ENCODE measurements around the gene PEX5L. TPM values are rescaled to one million over a fixed set of nuclear protein-coding genes. Genes with fewer than 3 reads are reported as not detected.

The PEX5L gene
- total RNA-seq, 2 donors from 2014 or later, result not detected

DNA sequence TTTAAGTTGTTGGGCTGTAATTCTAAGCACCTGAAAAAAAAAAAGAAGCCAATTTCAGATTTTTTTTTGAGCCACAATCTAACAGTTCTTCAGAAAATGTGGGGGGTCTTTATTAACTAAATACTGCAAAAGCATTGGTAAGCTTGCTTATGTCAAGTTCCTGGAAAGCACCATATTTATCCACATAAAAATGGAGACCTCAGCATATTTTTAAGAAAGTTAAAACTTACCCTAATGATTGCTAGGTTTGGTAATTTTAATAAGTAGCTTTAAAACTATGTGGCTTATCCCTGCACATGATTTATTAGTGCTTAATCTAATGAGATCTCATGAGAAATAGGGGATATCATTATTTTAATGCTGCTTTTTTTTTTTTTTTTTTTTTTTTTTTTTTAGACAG is 227.1 kb downstream of the PEX5L start:
- Histone ChIP-seq H3K36me3 (no peaks in the 10 kb centered on the region), H3K4me1 (ENCODE audit: control insufficient read depth in 1 of 2, low read depth in 2 of 2) (no peaks in the 10 kb centered on the region), H3K27ac (no peak overlapping the region), H3K4me3 (no peak overlapping the region), H3K27me3 (replicated peaks; ENCODE audit: insufficient read depth) (no peaks in the 10 kb centered on the region), H3K9me3 (no peaks in the 10 kb centered on the region)
- ATAC-seq (ENCODE audit: insufficient number of reproducible peaks, low FRiP score, low read depth) (no peak), DNase-seq (ENCODE audit: low spot score) (no peak)
- no peak for TF ChIP-seq CTCF (IDR thresholded peaks at IDR 0.05)

- no peak overlapping the region for H3K27ac ChIP-seq
- H3K9me3 ChIP-seq, result no peaks in the 10 kb centered on the region
- ATAC-seq (ENCODE audit: insufficient number of reproducible peaks, low FRiP score, low read depth) (no peak), DNase-seq (ENCODE audit: low spot score) (no peak)
- no peak overlapping the region for H3K4me3 ChIP-seq
- H3K27me3 ChIP-seq (replicated peaks; ENCODE audit: insufficient read depth), result no peaks in the 10 kb centered on the region
- no peaks in the 10 kb centered on the region for H3K4me1 ChIP-seq (ENCODE audit: control insufficient read depth in 1 of 2, low read depth in 2 of 2)
- H3K36me3 ChIP-seq, result no peaks in the 10 kb centered on the region
- TF ChIP-seq CTCF (IDR thresholded peaks at IDR 0.05), result no peak
These were observed 229.1 kb downstream of the PEX5L start for GRCh38 chr3:179807588-179807987.

- Histone ChIP-seq H3K4me3 (no peak overlapping the region), H3K9me3 (no peaks in the 10 kb centered on the region), H3K4me1 (ENCODE audit: control insufficient read depth in 1 of 2, low read depth in 2 of 2) (no peaks in the 10 kb centered on the region), H3K36me3 (no peaks in the 10 kb centered on the region), H3K27me3 (replicated peaks; ENCODE audit: insufficient read depth) (no peaks in the 10 kb centered on the region), H3K27ac (no peak overlapping the region)
- no peak for TF ChIP-seq CTCF (IDR thresholded peaks at IDR 0.05)
- ATAC-seq (ENCODE audit: insufficient number of reproducible peaks, low FRiP score, low read depth), result no peak
- no peak for DNase-seq (ENCODE audit: low spot score)
These were observed 230.6 kb downstream of the PEX5L start for GRCh38 chr3:179806177-179806576.

DNA sequence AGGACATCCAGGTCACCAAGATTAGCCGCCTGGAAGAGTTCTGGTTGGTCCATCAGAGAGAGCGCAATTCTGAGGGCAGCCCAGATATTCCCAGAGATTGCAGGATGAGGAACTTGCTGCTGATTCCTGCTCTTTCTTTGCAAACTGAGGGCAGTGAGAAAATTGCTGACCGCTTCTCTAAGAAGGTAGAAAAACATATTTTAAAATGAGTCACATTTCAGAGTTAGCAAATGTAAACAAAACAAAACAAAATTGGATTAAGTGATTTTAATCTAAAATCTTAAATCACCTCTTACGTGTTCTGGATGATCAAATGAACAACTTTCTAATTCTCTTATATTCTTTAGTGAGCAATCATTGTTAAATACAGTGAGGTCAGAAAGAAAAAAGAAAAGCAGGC is 234.9 kb downstream of the PEX5L start:
- Histone ChIP-seq H3K9me3 (no peaks in the 10 kb centered on the region), H3K27ac (no peak overlapping the region), H3K4me1 (ENCODE audit: control insufficient read depth in 1 of 2, low read depth in 2 of 2) (no peaks in the 10 kb centered on the region), H3K27me3 (replicated peaks; ENCODE audit: insufficient read depth) (no peaks in the 10 kb centered on the region), H3K36me3 (no peaks in the 10 kb centered on the region), H3K4me3 (no peak overlapping the region)
- TF ChIP-seq CTCF (IDR thresholded peaks at IDR 0.05), result no peak
- ATAC-seq (ENCODE audit: insufficient number of reproducible peaks, low FRiP score, low read depth), result no peak
- DNase-seq (ENCODE audit: low spot score), result no peak

DNA sequence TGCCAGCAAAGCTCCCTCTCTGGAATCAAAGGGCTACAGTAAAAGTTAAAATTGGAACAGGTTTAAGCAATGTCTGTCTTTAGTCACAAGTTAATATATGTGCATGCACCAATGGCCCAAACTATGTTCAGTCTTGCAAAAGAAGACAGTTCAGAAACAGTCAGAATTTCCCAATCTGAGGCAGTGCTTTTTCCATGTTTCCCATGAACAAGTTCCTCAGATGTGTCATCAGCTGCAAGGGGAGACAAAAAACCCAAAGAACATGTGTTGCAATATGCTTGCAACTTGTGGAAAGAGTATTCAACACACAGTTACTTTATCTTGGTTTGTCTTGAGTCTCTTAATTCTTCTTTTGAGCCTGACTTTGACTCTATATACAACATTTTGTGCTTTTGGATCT is 235.5 kb downstream of the PEX5L start:
- no peaks in the 10 kb centered on the region for H3K27me3 ChIP-seq (replicated peaks; ENCODE audit: insufficient read depth)
- no peaks in the 10 kb centered on the region for H3K9me3 ChIP-seq
- H3K27ac ChIP-seq, result no peak overlapping the region
- no peak for TF ChIP-seq CTCF (IDR thresholded peaks at IDR 0.05)
- no peaks in the 10 kb centered on the region for H3K36me3 ChIP-seq
- H3K4me3 ChIP-seq, result no peak overlapping the region
- DNase-seq (ENCODE audit: low spot score) (no peak), ATAC-seq (ENCODE audit: insufficient number of reproducible peaks, low FRiP score, low read depth) (no peak)
- H3K4me1 ChIP-seq (ENCODE audit: control insufficient read depth in 1 of 2, low read depth in 2 of 2), result no peaks in the 10 kb centered on the region

All from thoracic aorta (tissue), 2 donors.